HTERT RPE-1 (cell line): Measurements from ENCODE around the gene MAD1L1.

Experiments
- in situ Hi-C: fragments of 300-500 bp; cut with MboI; formaldehyde crosslinking; loops from 4 replicates; pipeline ENCODE4 v1.14.3; 2020; ENCODE audit warnings: low sequenced_read_pairs

Gene MAD1L1

GRCh38 chr7:1920881-1921280 lies 311.9 kb downstream of the MAD1L1 start:
- in situ Hi-C loops: no loop called here

DNA sequence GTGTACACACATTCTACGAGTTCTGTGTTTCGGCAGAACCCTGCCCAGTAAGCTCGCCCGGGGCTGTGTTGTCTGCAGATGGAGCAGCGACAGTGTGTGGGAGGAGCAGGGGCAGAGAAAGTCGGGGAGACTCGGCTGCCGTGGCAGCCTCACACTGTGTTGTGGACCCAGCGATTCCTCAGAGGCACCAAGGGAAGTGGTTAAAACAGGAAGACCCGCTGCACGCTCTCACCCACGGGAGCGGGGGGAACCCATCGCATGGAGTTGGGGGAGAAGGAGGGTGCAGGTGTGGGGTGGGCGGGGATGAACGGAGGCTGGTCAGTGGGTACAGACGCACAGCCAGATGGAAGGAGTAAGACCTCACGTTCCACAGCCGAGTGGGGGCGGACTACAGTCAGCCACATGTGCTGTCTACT lies 312.5 kb downstream of the MAD1L1 start:
- in situ Hi-C loops: no loop called here

- in situ Hi-C loops: no loop called here
Observed at GRCh38 chr7:1919539-1920265, 313.0 kb downstream of the MAD1L1 start.

DNA sequence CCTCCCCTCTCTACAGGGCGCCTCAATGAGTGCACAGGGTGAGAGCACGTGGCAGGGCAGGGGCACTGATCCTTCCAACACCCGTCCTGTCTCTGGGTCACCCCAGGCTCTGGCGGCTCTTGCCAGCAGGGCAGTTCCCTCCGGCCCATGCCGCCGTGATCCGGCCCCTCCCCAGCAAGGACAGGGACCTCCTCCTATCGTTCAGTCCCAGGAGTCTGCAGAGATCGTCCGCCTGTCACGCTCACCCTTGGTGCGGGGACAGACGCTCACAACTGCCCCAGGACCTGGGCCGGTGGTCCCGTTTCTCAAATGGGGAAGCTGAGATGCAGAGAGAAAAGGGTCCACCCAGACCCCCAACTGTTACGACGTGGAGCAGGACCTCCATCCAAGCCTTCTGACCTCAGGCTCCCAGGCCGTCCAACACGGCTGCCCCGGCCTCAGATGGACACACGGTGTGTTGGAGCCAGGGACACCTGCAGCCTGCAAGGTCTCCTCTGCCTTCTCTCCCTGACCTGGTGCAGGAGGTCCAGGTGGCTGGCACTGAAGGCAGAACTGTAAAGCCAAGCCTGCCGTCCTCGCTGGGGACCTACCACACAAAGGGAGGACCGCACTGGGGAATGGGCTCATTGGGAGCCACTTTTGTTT lies 313.7 kb downstream of the MAD1L1 start:
- in situ Hi-C loops: no loop called here

GRCh38 chr7:1918063-1918645 lies 314.6 kb downstream of the MAD1L1 start:
- in situ Hi-C loops: no loop called here

- in situ Hi-C loops: no loop called here
Observed at GRCh38 chr7:1917221-1918062, 315.3 kb downstream of the MAD1L1 start.

DNA sequence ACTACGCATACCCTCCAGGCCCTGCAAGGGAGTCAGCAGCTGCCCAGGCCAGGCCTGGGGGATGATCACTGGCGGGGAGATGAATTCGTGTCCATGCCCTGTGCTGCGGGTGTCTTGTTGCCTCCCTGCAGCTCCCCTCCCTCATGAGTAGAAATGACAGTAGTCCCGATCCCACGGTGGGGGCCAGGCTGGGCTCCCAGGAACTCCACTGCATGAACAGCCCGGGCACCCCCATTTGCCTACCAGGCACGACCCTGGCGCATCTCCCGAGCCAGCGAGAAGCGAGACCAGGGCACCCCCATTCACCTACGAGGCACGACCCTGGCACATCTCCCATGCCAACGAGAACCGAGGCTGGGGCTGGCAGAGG lies 316.2 kb downstream of the MAD1L1 start:
- in situ Hi-C loops: no loop called here

GRCh38 chr7:1915956-1916600 lies 316.7 kb downstream of the MAD1L1 start:
- in situ Hi-C loops: no loop called here

GRCh38 chr7:1915326-1915725 lies 317.4 kb downstream of the MAD1L1 start:
- in situ Hi-C loops: no loop called here

DNA sequence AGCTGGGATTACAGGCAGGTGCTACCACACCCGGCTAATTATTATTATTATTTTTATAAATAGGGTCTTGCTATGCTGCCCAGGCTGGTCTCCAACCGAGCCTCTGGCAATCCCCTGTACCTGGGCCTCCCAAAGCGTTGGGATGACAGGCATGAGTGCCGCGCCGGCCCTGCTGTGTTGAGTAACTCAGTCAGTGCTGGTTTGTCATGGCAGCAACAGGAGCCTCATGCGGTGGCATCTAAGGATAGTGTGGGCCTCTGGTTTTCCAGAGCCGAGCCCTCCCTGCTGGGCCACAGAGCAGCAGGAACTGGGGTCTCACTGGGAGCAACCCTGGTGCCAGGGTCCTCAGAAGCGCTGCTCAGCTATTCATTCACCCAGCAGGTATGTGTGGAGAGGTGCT lies 318.0 kb downstream of the MAD1L1 start:
- in situ Hi-C loops: no loop called here

DNA sequence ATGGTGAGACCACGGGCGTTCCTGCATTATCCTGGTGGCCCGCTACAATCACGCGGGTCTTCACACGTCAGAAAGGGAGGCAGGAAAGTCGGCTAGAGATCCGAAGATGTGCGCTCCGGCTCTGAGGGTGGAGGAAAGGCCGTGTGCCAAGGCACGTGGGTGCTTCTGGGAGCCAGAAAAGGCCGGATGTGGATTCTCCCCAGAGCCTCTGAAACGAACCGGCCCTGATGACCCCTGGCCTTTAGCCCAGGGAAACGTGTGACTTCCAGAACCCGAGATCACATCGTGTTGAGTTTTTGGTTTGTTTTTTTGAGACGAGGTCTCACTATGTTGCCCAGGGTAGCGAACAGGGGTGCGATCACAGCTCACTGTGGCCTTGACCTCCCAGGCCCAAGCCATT lies 318.4 kb downstream of the MAD1L1 start:
- in situ Hi-C loops: no loop called here

GRCh38 chr7:1913466-1914282 lies 319.1 kb downstream of the MAD1L1 start:
- in situ Hi-C loops: no loop called here

DNA sequence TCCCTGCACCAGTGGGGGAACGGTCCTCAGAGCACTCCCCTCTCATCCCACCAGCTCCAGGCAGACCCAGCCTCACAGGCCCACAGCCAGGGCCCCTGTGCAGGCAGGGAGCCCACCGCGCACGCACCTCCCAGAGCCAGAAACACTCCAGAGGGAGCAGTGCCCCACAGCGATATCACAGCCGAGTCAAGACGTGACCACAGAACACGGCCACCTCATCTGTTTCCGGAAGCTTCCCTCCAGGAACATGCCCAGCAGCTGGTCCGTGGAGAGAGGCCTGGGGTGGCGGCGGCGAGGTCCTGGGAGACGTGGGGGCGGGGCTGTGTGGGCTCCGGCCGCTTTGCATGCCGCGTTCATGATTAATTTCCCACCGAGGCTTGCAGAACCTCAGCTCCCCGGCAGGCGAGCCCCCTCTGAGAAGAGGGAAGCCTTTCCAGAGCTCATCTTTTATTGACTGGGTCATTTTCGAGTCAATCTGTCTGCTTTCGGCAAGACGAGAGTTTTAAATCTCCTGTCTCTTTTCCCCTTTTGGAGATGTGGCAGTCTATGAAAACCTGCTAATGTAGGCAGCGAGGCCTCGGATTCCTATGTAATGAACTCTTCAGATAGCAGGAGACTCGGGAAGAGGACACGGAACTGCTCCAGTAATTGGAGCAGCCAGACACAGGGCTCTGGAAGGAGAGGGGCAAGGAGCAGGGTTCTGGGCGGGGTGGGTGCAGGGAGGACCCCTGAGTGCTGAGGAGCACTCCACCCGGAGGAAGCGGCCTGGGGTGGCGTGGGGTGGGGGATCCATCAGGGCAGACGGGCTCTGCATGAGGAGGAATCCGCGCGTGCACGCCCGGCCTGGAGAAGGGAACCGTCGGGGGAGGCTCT lies 319.9 kb downstream of the MAD1L1 start:
- in situ Hi-C loops: no loop called here

GRCh38 chr7:1911571-1911970 lies 321.2 kb downstream of the MAD1L1 start:
- in situ Hi-C loops: no loop called here

DNA sequence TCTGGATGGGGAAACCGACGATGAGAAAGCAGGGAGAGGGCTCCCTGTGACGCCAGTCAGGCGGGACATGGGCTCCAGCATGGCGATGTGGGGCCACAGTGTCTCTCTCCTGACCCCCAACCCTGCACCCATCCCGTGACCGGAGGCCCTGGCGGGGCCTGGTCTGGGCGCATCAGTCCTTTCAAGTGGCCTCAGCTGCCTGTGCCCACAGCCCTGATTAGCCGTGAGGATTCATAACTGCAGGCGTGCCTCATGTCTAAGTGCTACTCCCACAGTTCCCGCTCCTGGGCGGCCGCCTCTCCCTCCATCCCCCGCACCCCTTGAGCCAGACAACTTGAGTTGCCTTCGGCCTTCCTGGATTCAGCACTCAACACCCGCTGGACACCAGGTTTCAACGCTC lies 321.9 kb downstream of the MAD1L1 start:
- in situ Hi-C loops: no loop called here

DNA sequence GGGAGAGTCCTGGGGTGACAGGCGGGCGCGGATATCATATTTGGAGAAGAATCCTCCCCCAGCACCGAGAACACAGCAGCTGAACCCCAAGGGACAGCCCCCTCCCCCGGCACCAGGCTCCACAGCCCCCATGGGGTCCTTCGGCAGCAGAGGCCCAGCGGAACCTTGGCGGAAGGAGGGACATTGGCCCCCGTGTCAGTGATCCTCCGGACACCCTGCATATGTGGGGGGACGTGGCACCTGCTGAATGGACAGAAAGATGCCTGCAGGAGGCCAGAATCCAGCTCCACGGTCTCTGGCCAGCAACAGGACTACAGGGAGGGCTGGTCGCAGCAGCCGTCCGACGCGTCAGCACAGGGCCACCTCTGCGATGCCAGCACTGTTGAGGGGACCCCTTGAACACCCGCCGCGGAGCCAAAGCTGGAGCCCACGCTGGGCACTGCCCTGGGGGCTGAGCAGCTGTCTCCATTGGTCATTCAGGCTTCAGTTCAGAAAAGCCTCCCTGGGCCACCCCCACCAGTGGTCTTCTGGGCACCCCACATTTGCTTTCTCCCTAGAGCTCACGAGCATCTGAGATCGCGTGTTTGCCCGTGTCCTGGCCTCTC lies 322.6 kb downstream of the MAD1L1 start:
- in situ Hi-C loops: no loop called here

DNA sequence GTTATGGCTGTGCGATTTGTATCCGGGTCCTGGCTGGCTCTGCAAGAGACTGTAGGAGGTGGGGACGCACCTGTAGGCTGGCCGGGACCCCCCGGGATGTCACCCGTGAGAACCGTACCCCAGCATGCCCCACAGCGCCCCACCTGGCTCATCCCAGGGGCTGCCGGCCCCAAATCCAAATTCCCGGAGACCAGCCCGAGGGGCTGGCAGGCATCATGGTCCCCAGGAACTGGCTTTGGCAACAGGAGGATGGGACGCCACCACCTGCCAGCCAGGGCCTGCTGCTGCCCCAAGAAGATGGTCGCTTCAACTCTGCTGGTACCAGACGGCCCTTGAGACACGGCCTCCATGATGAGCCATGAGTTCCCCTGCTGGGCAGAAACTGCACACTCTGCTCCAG lies 323.3 kb downstream of the MAD1L1 start:
- in situ Hi-C loops: no loop called here

GRCh38 chr7:1908823-1909420 lies 323.8 kb downstream of the MAD1L1 start:
- in situ Hi-C loops: no loop called here
